Muscle of back (tissue), 11 donors: Measurements from ENCODE around the gene CNTNAP5. TPM values are rescaled to one million over a fixed set of nuclear protein-coding genes. Genes with fewer than 3 reads are reported as not detected.

ENCODE experiments used
- DNase-seq, 3 donors: peaks; one replicate each; pipeline versions ENCODE4 v3.0.0 to v3.0.0-alpha.2; 2013
- polyA plus RNA-seq, 10 donors: library from polyadenylated mRNA; unstranded; fragments of 120-200 nt; gene quantifications; one replicate each; pipeline ENCODE4 v1.2.1, GENCODE V29; 2013; ENCODE audit not compliant: insufficient read length in 10 of 10

CNTNAP5 gene
- polyA plus RNA-seq, 10 donors, result 0.14 to 0.47 (median 0.19) TPM

DNA sequence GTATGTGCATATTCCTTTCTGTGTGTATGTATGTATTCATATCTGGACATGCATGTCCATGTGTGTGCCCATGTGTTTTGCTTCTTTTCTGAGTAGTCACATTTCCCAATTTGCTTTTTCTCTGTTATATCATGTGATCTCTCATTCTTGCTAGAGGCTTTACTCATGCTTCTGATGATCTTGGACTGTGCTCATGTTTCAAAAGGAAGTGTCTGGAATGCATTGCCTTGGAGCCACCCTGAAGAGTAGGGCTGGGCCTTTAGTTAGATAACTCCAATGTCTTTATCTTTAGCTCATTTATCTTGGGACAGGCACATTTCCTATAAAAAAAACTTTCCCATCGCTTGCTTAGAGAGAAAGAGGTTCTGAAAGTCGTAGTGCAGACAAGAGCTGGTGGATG, 859.2 kb downstream of the CNTNAP5 start:
- DNase-seq, result no peak

DNA sequence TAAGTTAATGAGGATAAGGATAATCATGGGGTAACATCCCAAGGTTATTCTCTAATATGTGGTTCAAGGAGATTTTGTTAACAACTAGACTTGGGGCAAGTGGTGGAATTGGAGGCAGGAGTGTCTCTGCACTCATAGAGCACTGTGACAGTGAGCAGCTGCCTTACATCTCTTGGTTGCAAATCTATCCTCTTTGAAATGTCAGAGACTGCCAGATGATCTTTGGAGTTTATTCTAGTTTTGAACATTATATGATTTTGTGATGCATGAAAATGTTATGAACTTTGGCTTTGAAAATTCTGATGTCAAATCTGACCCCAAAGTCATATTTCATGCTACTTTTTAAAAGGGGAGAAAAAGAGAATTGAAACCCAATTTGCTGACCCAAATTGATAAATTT, 861.1 kb downstream of the CNTNAP5 start:
- no peak for DNase-seq

DNA sequence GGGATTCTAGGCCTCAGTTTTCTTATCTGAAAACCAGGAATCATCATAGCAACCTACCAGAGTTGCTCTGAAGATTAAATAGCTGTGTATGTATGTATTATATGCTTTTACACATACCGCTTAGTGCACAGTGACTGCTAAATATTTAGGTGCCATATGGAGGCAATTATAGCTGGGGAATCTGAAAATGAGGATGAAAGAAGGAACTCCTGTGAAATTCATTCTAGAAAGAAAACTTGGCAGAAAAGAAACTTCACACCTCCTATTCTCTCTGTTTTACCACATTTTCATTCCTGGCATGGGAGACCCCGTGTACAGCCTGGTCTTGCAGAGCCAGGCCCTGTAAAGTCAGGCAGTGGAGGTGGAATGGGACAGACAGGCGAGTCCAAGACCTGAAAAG, 862.4 kb downstream of the CNTNAP5 start:
- DNase-seq, result no peak

DNA sequence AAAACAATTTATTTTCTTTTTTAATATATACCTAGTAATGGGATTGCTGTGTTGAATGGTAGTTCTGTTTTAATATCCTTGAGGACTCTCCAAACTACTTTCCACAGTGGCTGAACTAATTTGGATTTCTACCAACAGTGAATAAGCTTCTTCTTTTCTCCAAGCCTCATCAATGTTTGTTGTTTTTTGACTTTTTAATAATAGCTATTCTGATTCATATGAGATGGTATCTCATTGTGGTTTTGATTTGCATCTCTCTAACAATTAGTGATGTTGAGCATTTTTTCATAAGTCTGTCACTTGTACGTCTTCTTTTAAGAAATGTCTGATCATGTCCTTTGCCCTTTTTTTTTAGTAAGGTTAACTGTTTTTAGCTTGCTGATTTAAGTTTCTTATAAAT, 863.3 kb downstream of the CNTNAP5 start:
- DNase-seq, result no peak

- no peak for DNase-seq
Observed at GRCh38 chr2:124894199-124894598, 869.1 kb downstream of the CNTNAP5 start.

GRCh38 chr2:124898827-124899226, 873.7 kb downstream of the CNTNAP5 start:
- no peak for DNase-seq

GRCh38 chr2:124908411-124908810, 883.3 kb downstream of the CNTNAP5 start:
- DNase-seq, result no peak

DNA sequence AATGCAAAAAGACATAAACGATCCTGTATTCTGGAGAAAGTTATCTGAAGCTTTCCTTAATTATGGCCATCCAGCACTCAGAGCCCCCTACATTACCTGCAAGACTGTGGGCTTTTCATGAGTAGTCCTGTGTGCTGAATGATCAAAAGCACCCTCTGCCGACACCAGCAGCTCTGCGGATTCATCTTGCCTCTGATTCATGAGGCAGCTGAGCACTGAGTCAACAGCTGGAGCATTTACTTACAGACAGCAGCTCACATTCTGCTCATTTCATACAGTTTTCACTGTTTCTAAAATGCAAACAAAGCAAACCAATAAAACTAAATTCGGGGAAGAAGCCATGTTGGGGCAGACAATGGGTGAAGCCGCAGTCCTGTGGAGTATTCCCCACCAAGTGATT, 886.5 kb downstream of the CNTNAP5 start:
- no peak for DNase-seq

GRCh38 chr2:124913868-124914267, 888.8 kb downstream of the CNTNAP5 start:
- DNase-seq, result no peak

DNA sequence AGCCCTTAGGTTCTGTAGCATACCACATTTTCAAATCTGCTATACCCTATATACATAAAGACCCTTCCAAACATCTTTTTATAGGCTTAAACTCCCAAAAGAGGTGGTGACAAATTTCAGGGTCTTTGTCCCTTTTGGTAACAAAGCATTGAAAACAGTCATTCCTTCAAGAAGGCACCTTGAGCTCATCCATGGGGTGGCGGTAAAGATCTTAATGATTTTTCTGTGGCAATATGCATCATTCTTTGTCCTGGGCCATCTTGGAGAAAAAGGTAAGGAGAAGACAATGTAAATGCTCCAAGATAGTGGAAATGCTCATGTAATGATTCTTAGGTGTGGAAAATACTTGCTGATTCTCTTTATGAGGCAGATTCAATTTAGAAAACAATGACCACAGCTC, 890.5 kb downstream of the CNTNAP5 start:
- no peak for DNase-seq

DNA sequence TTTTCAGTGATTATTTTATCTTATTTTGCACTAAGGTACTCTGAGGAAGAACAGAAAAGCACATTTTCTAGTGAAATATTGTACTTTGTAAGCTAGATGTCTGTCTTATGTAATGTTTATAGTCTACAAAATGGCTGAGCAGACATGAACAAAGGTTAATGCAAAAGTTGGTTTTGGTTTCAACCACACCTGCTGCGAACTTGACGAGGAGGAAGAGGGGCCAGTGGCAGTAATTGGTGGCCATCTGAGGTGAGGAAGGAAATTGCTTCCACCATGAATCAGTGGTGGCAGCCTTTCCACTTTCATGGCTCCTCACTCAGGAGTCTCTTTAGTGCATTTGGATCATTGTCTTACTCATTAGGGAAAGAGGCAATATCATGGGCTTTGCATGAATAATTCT, 894.2 kb downstream of the CNTNAP5 start:
- no peak for DNase-seq

- DNase-seq, result no peak
Observed at GRCh38 chr2:124920448-124920847, 895.4 kb downstream of the CNTNAP5 start.

DNA sequence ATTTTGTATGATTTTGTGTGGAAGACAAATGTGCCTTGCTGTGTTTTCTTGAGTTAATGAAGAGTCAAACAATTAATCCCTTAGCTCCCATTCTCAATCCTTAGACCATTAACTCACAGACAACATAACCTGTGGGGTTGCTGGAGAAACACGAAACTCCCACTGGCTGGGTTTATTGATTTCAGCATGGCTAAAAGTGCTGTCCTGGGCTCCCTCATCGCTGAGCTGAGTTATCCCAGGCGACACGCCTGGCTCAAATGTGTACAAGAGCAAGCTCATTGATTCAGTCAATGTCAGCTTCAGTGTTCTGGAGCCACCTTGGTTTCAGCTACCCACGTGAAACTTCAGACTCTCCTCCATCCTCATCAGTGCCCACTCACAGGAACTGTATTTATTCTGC, 896.1 kb downstream of the CNTNAP5 start:
- DNase-seq, result no peak

DNA sequence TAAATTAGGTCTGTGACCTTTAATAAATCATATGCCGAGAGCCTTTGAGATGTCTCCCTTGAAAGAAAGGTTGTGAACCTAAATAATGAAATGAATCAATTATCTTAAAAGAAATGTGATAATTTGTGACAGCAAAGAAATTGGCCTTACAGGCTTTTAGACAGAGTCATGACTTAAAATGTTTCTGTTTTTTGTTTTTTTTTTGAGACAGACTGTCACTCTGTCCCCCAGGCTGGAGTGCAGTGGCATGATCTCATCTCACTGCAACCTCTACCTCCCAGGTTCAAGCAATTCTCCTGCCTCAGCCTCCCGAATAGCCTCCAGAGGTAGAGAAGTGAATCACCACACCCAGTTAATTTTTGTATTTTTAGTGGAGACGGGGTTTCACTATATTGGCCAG, 898.0 kb downstream of the CNTNAP5 start:
- no peak for DNase-seq

DNA sequence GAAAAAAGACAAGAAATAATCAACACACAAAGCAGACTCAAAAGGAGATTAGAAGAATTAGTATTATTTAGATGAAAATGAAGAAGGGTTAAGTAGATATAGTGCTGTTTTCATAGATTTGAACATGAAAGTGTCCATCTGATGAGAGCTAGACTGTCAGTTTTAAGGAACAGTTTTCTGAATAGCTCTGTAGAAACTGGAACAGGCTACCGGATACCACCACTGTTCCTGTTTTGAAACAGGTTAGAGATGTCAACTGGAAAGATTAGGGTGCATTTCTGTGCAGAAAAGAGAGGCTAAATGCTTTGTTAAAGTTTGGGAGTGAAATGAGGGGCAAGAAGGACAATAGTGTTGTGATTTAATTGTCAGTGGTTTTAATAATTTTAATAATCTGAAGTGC, 908.8 kb downstream of the CNTNAP5 start:
- DNase-seq, result no peak

DNA sequence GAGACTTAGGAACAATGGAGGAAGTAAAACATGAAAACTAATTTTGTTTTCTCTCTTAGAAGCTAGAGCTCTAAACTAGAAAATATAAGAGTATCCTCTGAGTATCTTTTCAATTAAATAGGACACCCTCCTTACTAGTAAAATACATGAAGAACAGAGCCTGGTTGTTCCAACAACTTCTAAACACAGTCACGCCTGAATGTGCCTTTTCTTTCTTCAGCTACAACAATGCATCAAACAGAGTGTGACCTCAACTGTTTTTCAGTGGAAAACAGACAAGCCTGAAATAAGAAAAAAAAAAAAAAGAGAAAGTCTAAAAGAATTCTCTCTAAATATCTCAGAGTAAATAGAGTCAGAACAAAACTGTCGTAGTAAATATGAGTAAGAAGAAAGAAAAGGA, 928.8 kb downstream of the CNTNAP5 start:
- DNase-seq, result no peak

GRCh38 chr2:124959581-124959980, 934.5 kb downstream of the CNTNAP5 start:
- DNase-seq, result peak in 1 of 3 donors; percentile 19

- no peak for DNase-seq
Observed at GRCh38 chr2:124961132-124961531, 936.0 kb downstream of the CNTNAP5 start.
